H1 (cell line): ENCODE data around the gene ARHGAP26. TPM values are rescaled to one million over a fixed set of nuclear protein-coding genes. Genes with fewer than 3 reads are reported as not detected.
"Not testable (repeated sequence)": the region's sequence is repeated elsewhere in the genome, so short reads cannot be mapped to it uniquely, and the experiment has no call there.

Experiments used
- CTCF ChIA-PET: fragments of 300-600 bp; sonication (Branson Sonifier 250); formaldehyde crosslinking; loops from one replicate; lab custom pipeline; 2021; ENCODE audit not compliant: partially characterized antibody; lab: Charles Lee
- POLR2A ChIA-PET: fragments of 300-600 bp; sonication (Branson Sonifier 250); formaldehyde crosslinking; loops from one replicate; lab custom pipeline; 2021; ENCODE audit warnings: inconsistent platforms; ENCODE audit not compliant: partially characterized antibody; lab: Charles Lee
- DNase-seq, 2 experiments: peaks; one replicate each; pipeline versions ENCODE4 v3.0.0 to v3.0.0-alpha.2; 2010 to 2022; ENCODE audit warnings: low spot score in 2 of 2, low read depth in 1 of 2, mixed read lengths in 1 of 2
- FAIRE-seq: peaks from 2 replicates; lab custom pipeline; 2011; peaks lifted over from hg19 to GRCh38; lab: Jason Lieb, UNC
- H2AFZ ChIP-seq: 2 replicates; pipeline ENCODE4 v1.8.1; 2012; ENCODE audit warnings: low read length, inconsistent platforms
- H2AK5ac ChIP-seq: 2 replicates; pipeline ENCODE4 v1.6.1; 2013; ENCODE audit warnings: low read depth, low read length
- H2BK120ac ChIP-seq: replicated peaks from 2 replicates; pipeline ENCODE3; 2013; ENCODE audit warnings: low read depth, low read length, inconsistent platforms
- H2BK12ac ChIP-seq: 2 replicates; pipeline ENCODE4 v1.6.1; 2013; ENCODE audit warnings: low read depth, low read length
- H2BK15ac ChIP-seq: 2 replicates; pipeline ENCODE4 v1.6.1; 2013; ENCODE audit warnings: low read length
- H2BK20ac ChIP-seq: 2 replicates; pipeline ENCODE4 v1.6.1; 2013; ENCODE audit warnings: low read length
- H2BK5ac ChIP-seq: 2 replicates; pipeline ENCODE4 v1.6.1; 2013; ENCODE audit warnings: low read depth, low read length
- H3K14ac ChIP-seq: 2 replicates; pipeline ENCODE4 v1.6.1; 2013; ENCODE audit warnings: inconsistent platforms; ENCODE audit not compliant: insufficient read length
- H3K18ac ChIP-seq: 2 replicates; pipeline ENCODE4 v1.6.1; 2013; ENCODE audit warnings: low read length; ENCODE audit errors: extremely low read depth
- H3K23ac ChIP-seq: 2 replicates; pipeline ENCODE4 v1.6.1; 2013; ENCODE audit warnings: inconsistent platforms; ENCODE audit not compliant: insufficient read length
- H3K23me2 ChIP-seq: 2 replicates; pipeline ENCODE4 v1.6.1; 2013; ENCODE audit warnings: low read depth, low read length
- H3K27ac ChIP-seq: 2 replicates; pipeline ENCODE4 v1.6.1; 2011; ENCODE audit warnings: low read depth, low read length, inconsistent platforms
- H3K27me3 ChIP-seq, 4 experiments: replicated peaks in 1 of 4; 1 replicate in 1 of 4; 2 replicates in 3 of 4; pipeline versions ENCODE4 v1.6.1 to v1.8.1; 2011 to 2013; ENCODE audit warnings: low read length in 3 of 4, mild to moderate bottlenecking in 3 of 4, inconsistent platforms in 2 of 4, mixed read lengths in 2 of 4, moderate library complexity in 1 of 4; ENCODE audit not compliant: control insufficient read depth in 3 of 4, insufficient read depth in 3 of 4; ENCODE audit errors: extremely low read depth in 1 of 4
- H3K36me3 ChIP-seq, 4 experiments: 2 replicates each; pipeline versions ENCODE4 v1.6.1 to v1.8.1; 2011 to 2013; ENCODE audit warnings: mild to moderate bottlenecking in 4 of 4, low read length in 3 of 4, moderate library complexity in 2 of 4, control low read depth in 1 of 4, inconsistent platforms in 1 of 4; ENCODE audit not compliant: insufficient read depth in 4 of 4, control insufficient read depth in 2 of 4
- H3K4ac ChIP-seq: replicated peaks from 2 replicates; pipeline ENCODE3; 2013; ENCODE audit warnings: low read length, low read depth, mixed read lengths, inconsistent platforms; ENCODE audit not compliant: insufficient read length
- H3K4me1 ChIP-seq, 4 experiments: replicated peaks in 1 of 4; 1 replicate in 1 of 4; 2 replicates in 3 of 4; pipeline versions ENCODE4 v1.6.1 to v1.8.1; 2011 to 2013; ENCODE audit warnings: low read length in 3 of 4, inconsistent platforms in 2 of 4, mixed read lengths in 1 of 4; ENCODE audit not compliant: insufficient read depth in 4 of 4, control insufficient read depth in 3 of 4
- H3K4me2 ChIP-seq, 2 experiments: 2 replicates each; pipeline versions ENCODE4 v1.6.1 to v1.8.1; 2011 to 2013; ENCODE audit warnings: low read depth in 2 of 2, low read length in 2 of 2, control low read depth in 1 of 2, inconsistent platforms in 1 of 2, mild to moderate bottlenecking in 1 of 2; ENCODE audit not compliant: insufficient read depth in 1 of 2
- H3K4me3 ChIP-seq, 4 experiments: fragments of 200-600, 300-600 bp in 1 of 4; sonication (generic), shearing (Covaris generic), sonication (Bioruptor Twin) in 1 of 4; 2 replicates each; pipeline versions ENCODE4 v1.5.1 to v1.8.1; 2011 to 2016; ENCODE audit warnings: low read length in 4 of 4, low read depth in 3 of 4, control low read depth in 2 of 4, inconsistent platforms in 2 of 4, mild to moderate bottlenecking in 2 of 4, mixed read lengths in 1 of 4, moderate library complexity in 1 of 4; ENCODE audit not compliant: insufficient read depth in 2 of 4; ENCODE audit errors: extremely low read depth in 1 of 4
- H3K56ac ChIP-seq: replicated peaks from 2 replicates; pipeline ENCODE3; 2013; ENCODE audit warnings: low read depth, mild to moderate bottlenecking, mixed read lengths, low read length, inconsistent platforms; ENCODE audit not compliant: insufficient read length
- H3K79me1 ChIP-seq: 2 replicates; pipeline ENCODE4 v1.6.1; 2013; ENCODE audit warnings: low read depth, low read length, control low read depth
- H3K79me2 ChIP-seq, 2 experiments: 2 replicates each; pipeline versions ENCODE4 v1.6.1 to v1.8.1; 2012 to 2013; ENCODE audit warnings: low read length in 2 of 2, mild to moderate bottlenecking in 2 of 2, inconsistent platforms in 1 of 2; ENCODE audit not compliant: insufficient read depth in 2 of 2, control insufficient read depth in 1 of 2
- H3K9ac ChIP-seq, 4 experiments: replicated peaks in 1 of 4; 1 replicate in 1 of 4; 2 replicates in 3 of 4; pipeline versions ENCODE4 v1.6.1 to v1.8.1; 2011 to 2013; ENCODE audit warnings: low read depth in 3 of 4, low read length in 3 of 4, control low read depth in 2 of 4, mild to moderate bottlenecking in 2 of 4, moderate library complexity in 2 of 4, inconsistent platforms in 1 of 4; ENCODE audit errors: extremely low read depth in 1 of 4
- H3K9me3 ChIP-seq, 2 experiments: 2 replicates each; pipeline versions ENCODE4 v1.6.1 to v1.8.1; 2012 to 2013; ENCODE audit warnings: mild to moderate bottlenecking in 2 of 2, moderate library complexity in 2 of 2, control low read depth in 1 of 2, inconsistent platforms in 1 of 2, low read depth in 1 of 2, low read length in 1 of 2, mixed read lengths in 1 of 2; ENCODE audit not compliant: insufficient read depth in 2 of 2
- H4K20me1 ChIP-seq, 2 experiments: replicated peaks in 1 of 2; 2 replicates each; pipeline versions ENCODE3 to v1.8.1; 2011 to 2013; ENCODE audit warnings: inconsistent platforms in 2 of 2, low read length in 2 of 2, mild to moderate bottlenecking in 1 of 2; ENCODE audit not compliant: insufficient read depth in 2 of 2, control insufficient read depth in 1 of 2
- H4K5ac ChIP-seq: 2 replicates; pipeline ENCODE4 v1.6.1; 2013; ENCODE audit warnings: low read length, low read depth, mixed read lengths, inconsistent platforms; ENCODE audit not compliant: insufficient read length
- H4K8ac ChIP-seq: 2 replicates; pipeline ENCODE4 v1.8.0; 2013; ENCODE audit warnings: mild to moderate bottlenecking, moderate library complexity, low read length, inconsistent platforms; ENCODE audit not compliant: insufficient read depth; ENCODE audit errors: extremely low read depth
- H4K91ac ChIP-seq: replicated peaks from 2 replicates; pipeline ENCODE3; 2013; ENCODE audit warnings: low read length, mixed read lengths, inconsistent platforms; ENCODE audit not compliant: insufficient read length
- WGBS, 2 experiments: shearing (Covaris generic) in 1 of 2; methylation state at CpG; one replicate each; pipeline versions ENCODE4 v1.1.6 to v1.1.7; 2013 to 2015; ENCODE audit warnings: low lambda C conversion rate in 2 of 2, mixed read lengths in 2 of 2, inconsistent platforms in 1 of 2, low coverage in 1 of 2, missing lambda C conversion rate in 1 of 2; ENCODE audit not compliant: insufficient replicate concordance in 2 of 2, insufficient coverage in 1 of 2, insufficient read length in 1 of 2; ENCODE audit errors: extremely low coverage in 1 of 2, missing lambda C conversion rate in 1 of 2; 5-methylcytosine and 5-hydroxymethylcytosine counted together
- polyA plus RNA-seq, 7 experiments: library from polyadenylated mRNA; depleted of rRNA in 3 of 7; stranded (reverse) in 5 of 7; unstranded in 2 of 7; fragments of >200 nt in 5 of 7; fragments of 200-250 nt in 2 of 7; gene quantifications; 1 replicate in 5 of 7; 2 replicates in 1 of 7; 4 replicates in 1 of 7; pipeline versions ENCODE4 v1.2.1 to v1.2.3, GENCODE V29; 2011 to 2013; ENCODE audit warnings: missing spikeins in 2 of 7, mixed read lengths in 2 of 7
- total RNA-seq: library from RNA; stranded (reverse); fragmentation: NEBNext Ultra II Directional; extraction: Animal tissue kit (Norgen Biotek cat#: 25700); gene quantifications from 2 replicates; pipeline ENCODE4 v1.2.1, GENCODE V29; 2021

The ARHGAP26 gene
- total and polyA plus RNA-seq, 2 of the 8 experiments (the other 6 are each of a cell fraction or from before 2014, with no cell fraction given), result 7.1 to 24.8 TPM

DNA sequence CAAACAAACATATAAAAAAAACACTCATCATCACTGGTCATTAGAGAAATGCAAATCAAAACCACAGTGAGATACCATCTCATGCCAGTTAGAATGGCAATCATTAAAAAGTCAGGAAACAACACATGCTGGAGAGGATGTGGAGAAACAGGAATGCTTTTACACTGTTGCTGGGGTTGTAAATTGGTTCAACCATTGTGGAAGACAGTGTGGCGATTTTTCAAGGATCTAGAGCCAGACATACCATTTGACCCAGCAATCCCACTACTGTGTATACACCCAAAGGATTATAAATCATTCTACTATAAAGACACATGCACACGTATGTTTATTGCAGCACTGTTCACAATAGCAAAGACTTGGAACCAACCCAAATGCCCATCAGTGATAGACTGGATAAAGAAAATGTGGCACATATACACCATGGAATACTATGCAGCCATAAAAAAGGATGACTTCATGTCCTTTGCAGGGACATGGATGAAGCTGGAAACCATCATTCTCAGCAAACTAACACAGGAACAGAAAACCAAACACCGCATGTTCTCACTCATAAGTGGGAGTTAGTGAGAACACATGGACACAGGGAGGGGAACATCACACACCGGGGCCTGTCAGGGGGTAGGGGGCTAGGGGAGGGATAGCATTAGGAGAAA lies 433.3 kb downstream of the ARHGAP26 start:
- FAIRE-seq, H4K8ac ChIP-seq, H3K4me2 ChIP-seq, H3K4ac ChIP-seq, H3K56ac ChIP-seq, H3K18ac ChIP-seq, H3K27ac ChIP-seq, H3K14ac ChIP-seq, H3K79me1 ChIP-seq, H3K4me1 ChIP-seq, H2BK20ac ChIP-seq, H4K91ac ChIP-seq, H3K9ac ChIP-seq, H2AFZ ChIP-seq, H3K27me3 ChIP-seq, H2AK5ac ChIP-seq, H3K4me3 ChIP-seq, H2BK5ac ChIP-seq, H4K5ac ChIP-seq, DNase-seq, H3K79me2 ChIP-seq, CTCF ChIA-PET, H2BK12ac ChIP-seq, POLR2A ChIA-PET, H3K9me3 ChIP-seq, H3K23me2 ChIP-seq, H3K23ac ChIP-seq, H3K36me3 ChIP-seq, H4K20me1 ChIP-seq, H2BK15ac ChIP-seq, H2BK120ac ChIP-seq: not testable (repeated sequence)
- whole genome bisulfite sequencing, 2 experiments, result 87% methylated on average over 4 of the region's 4 CpGs; no CpG with 5 or more reads in 1 of the 2 experiments
